HG03378 (cell line): ENCODE data around the gene FHOD1.

Experiments
- ATAC-seq: cut with Tn5 transposase; IDR thresholded peaks from one replicate; pipeline ENCODE4 v1.9.1; 2021; ENCODE audit warnings: mild to moderate bottlenecking, moderate library complexity; ENCODE audit not compliant: unreplicated experiment

Gene FHOD1

GRCh38 chr16:67179421-67180080 is 67.7 kb downstream of the FHOD1 start:
- ATAC-seq, result no peak
